HG02571 (cell line): ENCODE data around the gene PRR19.
"Not testable (repeated sequence)": the region's sequence is repeated elsewhere in the genome, so short reads cannot be mapped to it uniquely, and the experiment has no call there.

Experiments used
- ATAC-seq: cut with Tn5 transposase; IDR thresholded peaks from one replicate; pipeline ENCODE4 v1.9.1; 2021; ENCODE audit warnings: mild to moderate bottlenecking, moderate library complexity; ENCODE audit not compliant: unreplicated experiment

The PRR19 gene

GRCh38 chr19:42323852-42324654 lies 22.1 kb downstream of the PRR19 start:
- no peak for ATAC-seq

- no peak for ATAC-seq
Observed at GRCh38 chr19:42324655-42325307, 22.8 kb downstream of the PRR19 start.

GRCh38 chr19:42325308-42325895 lies 23.5 kb downstream of the PRR19 start, which contains the start of gene MEGF8:
Gene MEGF8, plus strand, starts transcription at chr19:42325635. Its CDS starts 609 bp downstream, at chr19:42326244.
- ATAC-seq: peak; percentile 83

GRCh38 chr19:42325896-42326771 lies 24.2 kb downstream of the PRR19 start:
- peak; percentile 8 for ATAC-seq

- ATAC-seq: no peak
Observed at GRCh38 chr19:42326969-42327368, 25.0 kb downstream of the PRR19 start.

GRCh38 chr19:42327381-42327780 lies 25.4 kb downstream of the PRR19 start:
- no peak for ATAC-seq

GRCh38 chr19:42328106-42328505 lies 26.2 kb downstream of the PRR19 start:
- ATAC-seq: no peak

GRCh38 chr19:42328854-42329253 lies 26.9 kb downstream of the PRR19 start:
- no peak for ATAC-seq

GRCh38 chr19:42330241-42330711 lies 28.3 kb downstream of the PRR19 start:
- no peak for ATAC-seq

- ATAC-seq: not testable (repeated sequence)
Observed at GRCh38 chr19:42331333-42331732, 29.4 kb downstream of the PRR19 start.

GRCh38 chr19:42332059-42332458 lies 30.1 kb downstream of the PRR19 start:
- ATAC-seq: no peak

GRCh38 chr19:42333018-42333417 lies 31.1 kb downstream of the PRR19 start:
- no peak for ATAC-seq

- no peak for ATAC-seq
Observed at GRCh38 chr19:42333975-42334696, 32.2 kb downstream of the PRR19 start.

- no peak for ATAC-seq
Observed at GRCh38 chr19:42334697-42335373, 32.9 kb downstream of the PRR19 start.

- ATAC-seq: no peak
Observed at GRCh38 chr19:42335374-42335936, 33.5 kb downstream of the PRR19 start.

- no peak for ATAC-seq
Observed at GRCh38 chr19:42335971-42336370, 34.0 kb downstream of the PRR19 start.

- not testable (repeated sequence) for ATAC-seq
Observed at GRCh38 chr19:42339126-42339860, 37.4 kb downstream of the PRR19 start.

GRCh38 chr19:42339922-42340321 lies 38.0 kb downstream of the PRR19 start:
- ATAC-seq: not testable (repeated sequence)
